GM12878 (cell line): Measurements from ENCODE around the gene BTG2. TPM values are rescaled to one million over a fixed set of nuclear protein-coding genes. Genes with fewer than 3 reads are reported as not detected.

Experiments used
- ATAC-seq: fragments of 200-7000 bp; cut with Tn5 transposase; 3 replicates; pipeline ENCODE4 v1.9.1; 2020; ENCODE audit warnings: mild to moderate bottlenecking, moderate library complexity
- BruUV-seq: library from RNA; stranded (reverse); fragments of 400-500 nt; replicated peaks from 2 replicates; lab custom pipeline; 2021; lab: Mats Ljungman, UMichigan
- CTCF ChIA-PET: fragments of 300-600 bp; sonication (Branson Sonifier 250); formaldehyde crosslinking; extraction: SDS; loops from one replicate; lab custom pipeline; 2021; ENCODE audit warnings: inconsistent platforms; lab: Yijun Ruan, JAX
- POLR2A ChIA-PET: fragments of 350-600 bp; formaldehyde crosslinking; extraction: SDS; loops from one replicate; lab custom pipeline; 2021; ENCODE audit warnings: inconsistent platforms; lab: Charles Lee
- RAD21 ChIA-PET: fragments of 300-600 bp; sonication (Branson Sonifier 250); formaldehyde crosslinking; loops from one replicate; lab custom pipeline; 2023; ENCODE audit warnings: antibody characterized with exemption; ENCODE audit not compliant: unreplicated experiment; lab: Charles Lee
- SMC1A ChIA-PET: fragments of 300-600 bp; sonication (Branson Sonifier 250); formaldehyde crosslinking; loops from one replicate; lab custom pipeline; 2023; ENCODE audit not compliant: unreplicated experiment, uncharacterized antibody; lab: Charles Lee
- DNase-seq: peaks from one replicate; pipeline ENCODE4 v3.0.0-alpha.2; 2011; ENCODE audit warnings: low read depth, low spot score
- FAIRE-seq: peaks from 3 replicates; lab custom pipeline; 2011; peaks lifted over from hg19 to GRCh38; lab: Jason Lieb, UNC
- H2AFZ ChIP-seq: 2 replicates; pipeline ENCODE4 v1.6.0; 2011; ENCODE audit warnings: low read depth, low read length, control low read depth; ENCODE audit not compliant: control insufficient read depth
- H3K27ac ChIP-seq: 2 replicates; pipeline ENCODE4 v1.5.1; 2011; ENCODE audit warnings: control low read depth; ENCODE audit not compliant: control insufficient read depth, insufficient read depth
- H3K27me3 ChIP-seq, 2 experiments: replicated peaks in 1 of 2; 2 replicates each; pipeline versions ENCODE4 v1.6.0 to v1.6.1; 2011; ENCODE audit warnings: low read length in 1 of 2; ENCODE audit not compliant: control insufficient read depth in 2 of 2, insufficient read depth in 2 of 2
- H3K36me3 ChIP-seq, 2 experiments: 2 replicates each; pipeline ENCODE4 v1.5.1; 2011; ENCODE audit warnings: low read length in 1 of 2; ENCODE audit not compliant: control insufficient read depth in 2 of 2, insufficient read depth in 2 of 2
- H3K4me1 ChIP-seq: 2 replicates; pipeline ENCODE4 v1.6.1; 2011; ENCODE audit warnings: mild to moderate bottlenecking, low read length, moderate library complexity, mixed read lengths; ENCODE audit not compliant: control insufficient read depth, insufficient read depth
- H3K4me2 ChIP-seq: 2 replicates; pipeline ENCODE4 v1.6.0; 2011; ENCODE audit warnings: control low read depth; ENCODE audit not compliant: control insufficient read depth, insufficient read depth
- H3K4me3 ChIP-seq: fragments of 200-600 bp; sonication (generic); 2 replicates; pipeline ENCODE4 v1.5.1; 2016
- H3K79me2 ChIP-seq: 2 replicates; pipeline ENCODE4 v1.6.0; 2011; ENCODE audit warnings: low read length; ENCODE audit not compliant: control insufficient read depth, insufficient read depth
- H3K9ac ChIP-seq: 2 replicates; pipeline ENCODE4 v1.8.0; 2011; ENCODE audit warnings: low read length, control low read depth, mixed read lengths; ENCODE audit not compliant: control insufficient read depth, insufficient read depth
- H3K9me3 ChIP-seq: replicated peaks from 3 replicates; pipeline ENCODE4 v1.5.1; 2011; ENCODE audit warnings: mild to moderate bottlenecking, low read length; ENCODE audit not compliant: control insufficient read depth, insufficient read depth
- H4K20me1 ChIP-seq: 2 replicates; pipeline ENCODE4 v1.6.0; 2011; ENCODE audit not compliant: control insufficient read depth, insufficient read depth
- SREBF2 ChIP-seq: IDR thresholded peaks from 2 replicates; pipeline ENCODE4 v1.6.1; 2012; ENCODE audit warnings: mild to moderate bottlenecking, low read length
- SRF ChIP-seq, 2 experiments: IDR thresholded peaks; 2 replicates each; pipeline ENCODE4 v1.6.1; 2011; ENCODE audit warnings: low read depth in 2 of 2, low read length in 2 of 2, mild to moderate bottlenecking in 1 of 2, moderate library complexity in 1 of 2
- TCF3 ChIP-seq: IDR thresholded peaks from 2 replicates; pipeline ENCODE4 v1.6.1; 2012; ENCODE audit warnings: low read depth, mild to moderate bottlenecking, low read length, borderline replicate concordance; ENCODE audit not compliant: insufficient read depth
- WGBS: methylation state at CpG from one replicate; pipeline ENCODE4 v1.1.6; 2016; ENCODE audit warnings: low lambda C conversion rate; ENCODE audit not compliant: insufficient replicate concordance, insufficient coverage; ENCODE audit errors: missing lambda C conversion rate; 5-methylcytosine and 5-hydroxymethylcytosine counted together
- in situ Hi-C: fragments of 300-500 bp; cut with MboI; formaldehyde crosslinking; loops from 9 replicates; pipeline ENCODE4 v1.14.3; 2018; ENCODE audit warnings: mixed read lengths
- intact Hi-C: fragments of 100-400 bp; cut with micrococcal nuclease; formaldehyde crosslinking; loops from one replicate; pipeline ENCODE4 v1.14.2; 2022; ENCODE audit not compliant: unreplicated experiment
- polyA plus RNA-seq, 11 experiments: library from polyadenylated mRNA; depleted of rRNA in 4 of 11; unstranded in 6 of 11; stranded (reverse) in 5 of 11; fragments of >200 nt; fragmentation: Nextera tagmentation in 4 of 11; fragmentation: Illumina TruSeq in 1 of 11; extraction: Ambion mirVana in 4 of 11; extraction: Trizol in 1 of 11; gene quantifications; 1 replicate in 1 of 11; 2 replicates in 10 of 11; pipeline versions ENCODE4 v1.2.1 to v1.2.3, GENCODE V29; 2011 to 2016; ENCODE audit warnings: inconsistent platforms in 2 of 11, missing spikeins in 2 of 11, low read depth in 1 of 11
- total RNA-seq, 4 experiments: library from RNA; depleted of rRNA in 3 of 4; stranded (reverse); fragments of >200 nt in 3 of 4; fragmentation: Illumina TruSeq in 1 of 4; extraction: Trizol in 1 of 4; gene quantifications; 2 replicates each; pipeline versions ENCODE4 v1.2.1 to v1.2.3, GENCODE V29; 2013 to 2021
- TF ChIP-seq, protein P1 (sequence below): IDR thresholded peaks from 2 replicates; pipeline ENCODE4 v1.6.1; 2012; ENCODE audit warnings: low read depth, low read length, improper control_type of control experiment
- TF ChIP-seq, protein P2 (sequence below): fragments of 450-650 bp; IDR thresholded peaks from 2 replicates; pipeline ENCODE4 v1.6.1; 2016; ENCODE audit warnings: mild to moderate bottlenecking, moderate library complexity, borderline replicate concordance
- TF ChIP-seq, protein P3 (sequence below): IDR thresholded peaks from 2 replicates; pipeline ENCODE4 v1.6.1; 2012; ENCODE audit warnings: low read depth, low read length, improper control_type of control experiment
- TF ChIP-seq, protein P4 (sequence below): fragments of 450-650 bp; IDR thresholded peaks from 2 replicates; pipeline ENCODE4 v1.6.1; 2016; ENCODE audit warnings: mild to moderate bottlenecking

The BTG2 gene
- total and polyA plus RNA-seq, 10 of the 15 experiments (the other 5 are each of a cell fraction or from before 2014, with no cell fraction given) = 23.3 to 160 (median 98.1) TPM

DNA sequence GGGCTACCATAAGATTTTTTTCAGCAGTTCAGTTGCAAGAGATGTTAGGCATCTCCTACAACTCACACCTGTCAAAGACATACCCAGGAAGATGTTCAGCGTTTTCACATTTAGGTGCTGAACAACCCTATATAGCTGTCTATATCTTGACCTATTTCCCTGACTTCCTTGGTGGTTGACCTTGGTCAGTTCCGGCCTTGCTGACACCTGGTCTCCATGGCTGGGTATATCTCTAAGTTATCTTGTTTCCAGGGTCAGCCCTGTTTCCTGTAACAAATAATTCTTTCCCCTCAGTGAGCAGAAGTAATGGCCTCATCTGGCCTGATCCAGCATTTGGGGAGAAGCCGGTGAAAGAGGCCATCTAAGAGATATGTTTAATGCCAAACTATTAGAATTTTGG, 2.4 kb upstream of the BTG2 start:
- RAD21 ChIA-PET = no interaction called here
- peaks cover 2 to 4% of the 10 kb centered on the region in 2 experiments for H3K36me3 ChIP-seq
- SMC1A ChIA-PET = no interaction called here
- H4K20me1 ChIP-seq = peaks cover 8% of the 10 kb centered on the region
- no peak for ATAC-seq
- H3K27ac ChIP-seq = no peak overlapping the region
- BruUV-seq = no TSS peak
- no peak for TF ChIP-seq TCF3
- TF ChIP-seq, protein P1, sequence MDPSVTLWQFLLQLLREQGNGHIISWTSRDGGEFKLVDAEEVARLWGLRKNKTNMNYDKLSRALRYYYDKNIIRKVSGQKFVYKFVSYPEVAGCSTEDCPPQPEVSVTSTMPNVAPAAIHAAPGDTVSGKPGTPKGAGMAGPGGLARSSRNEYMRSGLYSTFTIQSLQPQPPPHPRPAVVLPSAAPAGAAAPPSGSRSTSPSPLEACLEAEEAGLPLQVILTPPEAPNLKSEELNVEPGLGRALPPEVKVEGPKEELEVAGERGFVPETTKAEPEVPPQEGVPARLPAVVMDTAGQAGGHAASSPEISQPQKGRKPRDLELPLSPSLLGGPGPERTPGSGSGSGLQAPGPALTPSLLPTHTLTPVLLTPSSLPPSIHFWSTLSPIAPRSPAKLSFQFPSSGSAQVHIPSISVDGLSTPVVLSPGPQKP = no peak
- H3K79me2 ChIP-seq = peaks cover 40% of the 10 kb centered on the region
- H3K4me3 ChIP-seq = no peak overlapping the region
- H3K9me3 ChIP-seq = no peaks in the 10 kb centered on the region
- H2AFZ ChIP-seq = no peak overlapping the region
- no peaks in the 10 kb centered on the region for H3K27me3 ChIP-seq
- POLR2A ChIA-PET = no interaction called here
- intact Hi-C loops = no loop called here
- DNase-seq = no peak
- peaks cover 49% of the 10 kb centered on the region for H3K4me1 ChIP-seq
- CTCF ChIA-PET = no interaction called here
- no peak overlapping the region for H3K9ac ChIP-seq
- WGBS = 90% methylated on average over 3 of the region's 3 CpGs
- no peak for FAIRE-seq
- in situ Hi-C loops = no loop called here
- H3K4me2 ChIP-seq = no peak overlapping the region

DNA sequence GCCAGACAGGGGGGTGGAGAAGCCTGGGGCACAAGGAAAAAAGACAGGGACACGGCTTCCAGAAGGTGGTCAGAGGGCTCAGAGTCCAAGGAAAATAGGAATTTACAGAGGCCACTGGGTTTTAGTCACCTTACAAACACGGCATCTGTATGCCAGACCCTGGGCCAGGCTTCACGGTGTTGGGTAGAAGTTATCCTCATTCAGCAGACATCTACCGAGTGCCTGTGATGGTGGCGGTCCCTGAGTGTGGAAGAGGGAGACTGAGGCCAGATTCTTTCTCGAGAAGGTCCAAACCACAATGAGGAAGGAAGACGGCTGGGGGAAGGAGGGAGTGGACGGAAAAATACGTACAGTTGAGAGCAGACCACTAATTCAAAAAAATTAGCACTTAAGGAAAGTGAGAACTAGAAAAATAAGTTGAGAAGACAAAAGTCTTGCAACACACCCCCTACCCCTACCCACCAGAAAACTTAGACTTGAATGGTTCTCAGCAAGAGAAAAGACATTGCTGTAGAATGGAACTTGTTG, 864 bp upstream of the BTG2 start:
- H2AFZ ChIP-seq = no peak overlapping the region
- H3K4me3 ChIP-seq = peak overlapping the region; percentile 83
- no TSS peak for BruUV-seq
- H4K20me1 ChIP-seq = peaks cover 10% of the 10 kb centered on the region
- no peaks in the 10 kb centered on the region for H3K27me3 ChIP-seq
- H3K4me1 ChIP-seq = peaks cover 40% of the 10 kb centered on the region
- H3K36me3 ChIP-seq = peaks cover 4 to 10% of the 10 kb centered on the region in 2 experiments
- DNase-seq (no peak), ATAC-seq (no peak), FAIRE-seq (no peak)
- ChIA-PET CTCF (interaction anchor here (3.6 to 9.4 kb wide), 5 partner anchors 16 to 36 kb away, joined by 32 to 281 read pairs (median 106); no protein-coding TSS in a partner anchor), RAD21 (interaction anchor here (6.8 to 9.7 kb wide), 3 partner anchors 20 to 31 kb away, joined by 97 to 470 read pairs (median 351); no protein-coding TSS in a partner anchor), SMC1A (interaction anchor here (2.9 to 9.7 kb wide), 5 partner anchors 10 to 34 kb away, joined by 11 to 406 read pairs (median 183); no protein-coding TSS in a partner anchor), POLR2A (interaction anchor here (0.6 to 10.0 kb wide), 5 partner anchors 10 to 149 kb away, joined by 3 to 393 read pairs (median 51); no protein-coding TSS in a partner anchor)
- H3K9me3 ChIP-seq = no peaks in the 10 kb centered on the region
- peak overlapping the region; percentile 79 for H3K9ac ChIP-seq
- in situ Hi-C loops = no loop called here
- H3K27ac ChIP-seq = peak overlapping the region; percentile 85
- WGBS = under 1% methylated on average over 9 of the region's 9 CpGs
- intact Hi-C loops = no loop called here
- H3K4me2 ChIP-seq = peak overlapping the region; percentile 77
- peaks cover 55% of the 10 kb centered on the region for H3K79me2 ChIP-seq
- TF ChIP-seq, protein P2, sequence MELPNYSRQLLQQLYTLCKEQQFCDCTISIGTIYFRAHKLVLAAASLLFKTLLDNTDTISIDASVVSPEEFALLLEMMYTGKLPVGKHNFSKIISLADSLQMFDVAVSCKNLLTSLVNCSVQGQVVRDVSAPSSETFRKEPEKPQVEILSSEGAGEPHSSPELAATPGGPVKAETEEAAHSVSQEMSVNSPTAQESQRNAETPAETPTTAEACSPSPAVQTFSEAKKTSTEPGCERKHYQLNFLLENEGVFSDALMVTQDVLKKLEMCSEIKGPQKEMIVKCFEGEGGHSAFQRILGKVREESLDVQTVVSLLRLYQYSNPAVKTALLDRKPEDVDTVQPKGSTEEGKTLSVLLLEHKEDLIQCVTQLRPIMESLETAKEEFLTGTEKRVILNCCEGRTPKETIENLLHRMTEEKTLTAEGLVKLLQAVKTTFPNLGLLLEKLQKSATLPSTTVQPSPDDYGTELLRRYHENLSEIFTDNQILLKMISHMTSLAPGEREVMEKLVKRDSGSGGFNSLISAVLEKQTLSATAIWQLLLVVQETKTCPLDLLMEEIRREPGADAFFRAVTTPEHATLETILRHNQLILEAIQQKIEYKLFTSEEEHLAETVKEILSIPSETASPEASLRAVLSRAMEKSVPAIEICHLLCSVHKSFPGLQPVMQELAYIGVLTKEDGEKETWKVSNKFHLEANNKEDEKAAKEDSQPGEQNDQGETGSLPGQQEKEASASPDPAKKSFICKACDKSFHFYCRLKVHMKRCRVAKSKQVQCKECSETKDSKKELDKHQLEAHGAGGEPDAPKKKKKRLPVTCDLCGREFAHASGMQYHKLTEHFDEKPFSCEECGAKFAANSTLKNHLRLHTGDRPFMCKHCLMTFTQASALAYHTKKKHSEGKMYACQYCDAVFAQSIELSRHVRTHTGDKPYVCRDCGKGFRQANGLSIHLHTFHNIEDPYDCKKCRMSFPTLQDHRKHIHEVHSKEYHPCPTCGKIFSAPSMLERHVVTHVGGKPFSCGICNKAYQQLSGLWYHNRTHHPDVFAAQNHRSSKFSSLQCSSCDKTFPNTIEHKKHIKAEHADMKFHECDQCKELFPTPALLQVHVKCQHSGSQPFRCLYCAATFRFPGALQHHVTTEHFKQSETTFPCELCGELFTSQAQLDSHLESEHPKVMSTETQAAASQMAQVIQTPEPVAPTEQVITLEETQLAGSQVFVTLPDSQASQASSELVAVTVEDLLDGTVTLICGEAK = peak; percentile 40; the same call in 1 of the 2 replicates
- TF ChIP-seq SRF (IDR thresholded peaks at IDR 0.05; ENCODE audit: low read depth in 2 of 2, low read length in 2 of 2) (no peak), SREBF2 (no peak)
- TF ChIP-seq, protein P3, sequence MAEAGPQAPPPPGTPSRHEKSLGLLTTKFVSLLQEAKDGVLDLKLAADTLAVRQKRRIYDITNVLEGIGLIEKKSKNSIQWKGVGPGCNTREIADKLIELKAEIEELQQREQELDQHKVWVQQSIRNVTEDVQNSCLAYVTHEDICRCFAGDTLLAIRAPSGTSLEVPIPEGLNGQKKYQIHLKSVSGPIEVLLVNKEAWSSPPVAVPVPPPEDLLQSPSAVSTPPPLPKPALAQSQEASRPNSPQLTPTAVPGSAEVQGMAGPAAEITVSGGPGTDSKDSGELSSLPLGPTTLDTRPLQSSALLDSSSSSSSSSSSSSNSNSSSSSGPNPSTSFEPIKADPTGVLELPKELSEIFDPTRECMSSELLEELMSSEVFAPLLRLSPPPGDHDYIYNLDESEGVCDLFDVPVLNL = no peak
- TF ChIP-seq, protein P4, sequence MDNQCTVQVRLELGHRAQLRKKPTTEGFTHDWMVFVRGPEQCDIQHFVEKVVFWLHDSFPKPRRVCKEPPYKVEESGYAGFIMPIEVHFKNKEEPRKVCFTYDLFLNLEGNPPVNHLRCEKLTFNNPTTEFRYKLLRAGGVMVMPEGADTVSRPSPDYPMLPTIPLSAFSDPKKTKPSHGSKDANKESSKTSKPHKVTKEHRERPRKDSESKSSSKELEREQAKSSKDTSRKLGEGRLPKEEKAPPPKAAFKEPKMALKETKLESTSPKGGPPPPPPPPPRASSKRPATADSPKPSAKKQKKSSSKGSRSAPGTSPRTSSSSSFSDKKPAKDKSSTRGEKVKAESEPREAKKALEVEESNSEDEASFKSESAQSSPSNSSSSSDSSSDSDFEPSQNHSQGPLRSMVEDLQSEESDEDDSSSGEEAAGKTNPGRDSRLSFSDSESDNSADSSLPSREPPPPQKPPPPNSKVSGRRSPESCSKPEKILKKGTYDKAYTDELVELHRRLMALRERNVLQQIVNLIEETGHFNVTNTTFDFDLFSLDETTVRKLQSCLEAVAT = peak; percentile 61
